Measurements from ENCODE around the gene ACTN3. TPM values are rescaled to one million over a fixed set of nuclear protein-coding genes. Genes with fewer than 3 reads are reported as not detected.

ACTN3 gene
- total and polyA plus RNA-seq, 5 experiments from 2014 or later = 0.08 to 0.27 TPM; not detected in 3

DNA sequence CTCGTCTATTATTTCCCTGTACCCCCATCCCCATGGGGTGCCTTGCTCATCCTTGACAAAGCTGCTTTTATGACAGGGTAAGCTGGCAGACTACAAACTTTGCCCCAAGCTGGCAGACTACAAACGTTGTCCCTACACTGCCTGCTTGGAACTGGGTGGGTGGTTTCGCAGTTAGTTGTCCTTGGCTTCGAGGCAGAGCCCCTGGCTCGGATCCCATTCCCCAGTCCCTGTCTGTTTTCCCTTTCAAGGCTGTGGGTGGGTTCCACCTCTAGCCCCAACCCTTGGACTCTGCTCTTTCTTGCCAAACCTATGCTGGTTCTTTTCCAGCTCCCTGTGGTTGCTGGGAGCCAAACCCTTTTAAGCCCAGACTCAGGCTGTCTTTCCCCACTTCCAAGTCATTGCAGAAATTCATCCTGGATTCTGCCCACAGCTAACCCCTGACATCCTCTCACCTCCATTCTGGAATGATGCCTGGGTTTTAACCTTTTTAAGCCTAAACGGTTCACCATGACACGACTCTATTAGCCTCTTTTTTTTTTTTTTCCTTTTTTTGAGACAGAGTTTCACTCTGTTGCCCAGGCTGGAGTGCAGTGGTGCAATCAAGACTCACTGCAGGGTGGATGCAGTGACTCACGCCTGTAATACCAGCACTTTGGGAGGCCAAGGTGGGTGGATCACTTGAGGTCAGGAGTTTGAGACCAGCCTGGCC, 60.6 kb downstream of the ACTN3 start:
- Mint-ChIP-seq H3K27me3 (no peaks in the 10 kb centered on the region), H3K9me3 (no peaks in the 10 kb centered on the region), H3K27ac (peak overlapping the region in 1 of 10 donors; percentile 71), H3K4me1 (peaks cover 1 to 28% (median 9%) of the 10 kb centered on the region in 4 donors), H3K36me3 (peaks cover 0 to 35% (median 0%) of the 10 kb centered on the region in 3 donors), H3K4me3 (no peak overlapping the region)
- POLR2A ChIA-PET = interaction anchor here (0.7 to 2.9 kb wide), 3 partner anchors 10 to 1899 kb away, joined by 3 to 11 read pairs (median 5); partner anchors contain the start of gene RBM14
- DNase-seq (no peak), ATAC-seq (no peak)

DNA sequence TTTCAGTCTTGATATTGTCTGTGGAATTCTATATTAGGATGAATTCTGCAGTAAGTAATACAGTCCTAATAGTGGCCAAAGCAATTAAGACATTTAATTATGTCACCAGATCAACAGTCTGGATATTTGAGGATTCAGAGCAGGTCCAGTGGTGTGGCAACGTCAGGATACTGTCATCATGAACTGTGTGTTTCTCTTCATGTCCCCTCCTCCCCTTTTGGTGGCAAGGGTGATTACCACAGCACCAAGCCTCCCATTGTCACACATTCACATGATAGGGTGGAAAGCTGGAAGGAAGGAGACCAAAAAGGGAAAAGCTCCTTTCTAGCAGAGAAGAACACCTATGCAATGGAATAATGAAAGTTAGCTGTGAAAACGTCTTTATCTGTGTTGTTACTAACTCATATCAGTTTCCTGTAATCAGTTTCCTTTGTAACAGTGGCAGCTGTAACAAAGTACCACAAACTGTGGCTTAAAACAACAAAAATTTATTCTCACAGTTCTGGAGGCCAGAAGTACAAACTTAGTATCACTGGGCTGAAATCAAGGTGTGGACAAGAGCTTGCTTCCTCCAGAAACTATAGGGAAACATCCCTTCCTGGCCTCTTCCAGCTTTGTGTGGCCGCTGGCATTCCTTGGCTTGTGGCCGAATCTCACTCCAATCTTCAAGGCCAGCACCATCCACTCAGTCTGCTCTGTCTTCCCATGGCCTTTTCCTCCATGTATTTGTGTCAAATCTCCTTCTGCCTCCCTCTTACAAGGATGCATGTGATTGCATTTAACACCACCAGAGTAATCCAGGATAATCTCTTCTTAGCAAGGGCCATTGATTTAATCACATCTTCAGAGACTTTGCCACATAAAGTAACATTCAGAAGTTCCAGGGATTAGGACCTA, 63.3 kb downstream of the ACTN3 start:
- Mint-ChIP-seq H3K4me1 (peaks cover 1 to 31% (median 9%) of the 10 kb centered on the region in 4 donors), H3K4me3 (no peak overlapping the region), H3K9me3 (no peaks in the 10 kb centered on the region), H3K36me3 (peaks cover 0 to 20% (median 0%) of the 10 kb centered on the region in 3 donors), H3K27me3 (no peaks in the 10 kb centered on the region), H3K27ac (peak overlapping the region in 7 of 10 donors; percentile 5 to 61 (median 51))
- POLR2A ChIA-PET = interaction anchor here (0.6 kb wide), 1 partner anchor 484 kb away, joined by 3 read pairs; no protein-coding TSS in a partner anchor
- DNase-seq (no peak), ATAC-seq (no peak)

DNA sequence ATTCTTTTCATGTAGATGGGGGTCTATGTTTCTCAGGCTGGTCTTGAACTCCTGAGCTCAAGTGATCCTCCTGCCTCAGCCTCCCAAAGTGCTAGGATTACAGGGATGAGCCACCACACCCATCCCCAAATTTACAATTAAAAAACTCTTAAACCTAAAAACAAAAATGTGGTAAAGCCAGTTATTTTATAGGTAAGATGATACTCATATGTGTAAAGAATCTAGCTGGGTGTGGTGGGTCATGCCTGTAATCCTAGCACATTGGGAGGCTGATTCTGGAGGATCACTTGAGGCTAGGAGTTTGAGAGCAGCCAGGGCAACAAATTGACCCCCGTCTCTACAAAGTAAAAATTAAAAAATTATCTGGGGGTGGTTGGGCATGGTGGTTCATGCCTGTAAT, 65.8 kb downstream of the ACTN3 start:
- POLR2A ChIA-PET = interaction anchor here (1.4 to 1.9 kb wide), 2 partner anchors 16 to 26 kb away, joined by 4 to 5 read pairs; partner anchors contain the start of gene RBM4
- Mint-ChIP-seq H3K9me3 (no peaks in the 10 kb centered on the region), H3K27ac (peak overlapping the region in 2 of 10 donors; percentile 38 to 66), H3K4me3 (no peak overlapping the region), H3K4me1 (peaks cover 8 to 43% (median 24%) of the 10 kb centered on the region in 4 donors), H3K36me3 (peaks cover 0 to 13% (median 5%) of the 10 kb centered on the region in 3 donors), H3K27me3 (peaks cover 0 to 5% (median 0%) of the 10 kb centered on the region in 5 donors)
- no peak for ATAC-seq
- no peak for DNase-seq

Other genes starting within 250 kb of the ACTN3 start
- 10 to 100 TPM; 37.0 to 41.3 TPM for gene CD248, start 229.9 kb upstream of the ACTN3 start, total RNA-seq
- 100 to 1,000 TPM in 2 of 3 donors, 10 to 100 TPM in 1; 43.8 to 128 (median 114) TPM for gene CD248, start 229.9 kb upstream of the ACTN3 start, polyA plus RNA-seq
- 1 to 10 TPM; 7.6 to 8.0 TPM for gene RIN1, start 210.5 kb upstream of the ACTN3 start, total RNA-seq
- 1 to 10 TPM; 2.7 to 6.5 (median 3.7) TPM for gene RIN1, start 210.5 kb upstream of the ACTN3 start, polyA plus RNA-seq
- 10 to 100 TPM; 47.6 to 48.8 TPM for gene BRMS1, start 201.8 kb upstream of the ACTN3 start, total RNA-seq
- gene BRMS1, start 201.8 kb upstream of the ACTN3 start, polyA plus RNA-seq = 10 to 100 TPM; 61.7 to 65.8 (median 63.6) TPM
- gene B4GAT1, start 199.3 kb upstream of the ACTN3 start, total RNA-seq = 1 to 10 TPM; 7.2 to 7.5 TPM
- 10 to 100 TPM in 1 of 3 donors, 1 to 10 TPM in 2; 7.1 to 12.1 (median 8.5) TPM for gene B4GAT1, start 199.3 kb upstream of the ACTN3 start, polyA plus RNA-seq
- 10 to 100 TPM; 12.9 to 13.9 TPM for gene SLC29A2, start 175.1 kb upstream of the ACTN3 start, total RNA-seq
- gene SLC29A2, start 175.1 kb upstream of the ACTN3 start, polyA plus RNA-seq = 1 to 10 TPM; 1.4 to 3.9 (median 2.3) TPM
- gene NPAS4, start 125.9 kb upstream of the ACTN3 start, total RNA-seq = not detected
- gene NPAS4, start 125.9 kb upstream of the ACTN3 start, polyA plus RNA-seq = not detected
- 10 to 100 TPM; 24.8 to 24.9 TPM for gene MRPL11, start 108.1 kb upstream of the ACTN3 start, total RNA-seq
- gene MRPL11, start 108.1 kb upstream of the ACTN3 start, polyA plus RNA-seq = 10 to 100 TPM; 86.9 to 98.2 (median 87.9) TPM
- 10 to 100 TPM; 15.0 to 16.3 TPM for gene PELI3, start 80.0 kb upstream of the ACTN3 start, total RNA-seq
- 1 to 10 TPM; 2.7 to 4.1 (median 3.4) TPM for gene PELI3, start 80.0 kb upstream of the ACTN3 start, polyA plus RNA-seq
- 10 to 100 TPM; 20.0 to 23.7 TPM for gene DPP3, start 66.5 kb upstream of the ACTN3 start, total RNA-seq
- gene DPP3, start 66.5 kb upstream of the ACTN3 start, polyA plus RNA-seq = 10 to 100 TPM; 20.0 to 25.4 (median 20.5) TPM
- gene BBS1, start 36.3 kb upstream of the ACTN3 start, total RNA-seq = 10 to 100 TPM; 31.7 to 32.8 TPM
- 10 to 100 TPM in 2 of 3 donors, 1 to 10 TPM in 1; 9.4 to 11.9 (median 11.2) TPM for gene BBS1, start 36.3 kb upstream of the ACTN3 start, polyA plus RNA-seq
- gene ZDHHC24, start 855 bp upstream of the ACTN3 start, total RNA-seq = 10 to 100 TPM; 26.3 to 29.3 TPM
- 10 to 100 TPM in 2 of 3 donors, 1 to 10 TPM in 1; 9.6 to 14.1 (median 10.5) TPM for gene ZDHHC24, start 855 bp upstream of the ACTN3 start, polyA plus RNA-seq
- gene CTSF, start 21.7 kb downstream of the ACTN3 start, total RNA-seq = 10 to 100 TPM; 53.9 to 58.4 TPM
- 10 to 100 TPM; 25.1 to 40.9 (median 25.4) TPM for gene CTSF, start 21.7 kb downstream of the ACTN3 start, polyA plus RNA-seq
- gene CCDC87, start 46.2 kb downstream of the ACTN3 start, total RNA-seq = under 1 TPM in 1 of 2 experiments, not detected in 1; 0.16 TPM
- not detected for gene CCDC87, start 46.2 kb downstream of the ACTN3 start, polyA plus RNA-seq
- 10 to 100 TPM; 57.2 to 59.1 TPM for gene CCS, start 46.3 kb downstream of the ACTN3 start, total RNA-seq
- 10 to 100 TPM; 39.2 to 53.4 (median 46.6) TPM for gene CCS, start 46.3 kb downstream of the ACTN3 start, polyA plus RNA-seq
- 100 to 1,000 TPM; 182 to 194 TPM for gene RBM14, start 69.7 kb downstream of the ACTN3 start, total RNA-seq
- 10 to 100 TPM; 70.2 to 91.8 (median 83.3) TPM for gene RBM14, start 69.7 kb downstream of the ACTN3 start, polyA plus RNA-seq
- gene RBM4, start 91.8 kb downstream of the ACTN3 start, total RNA-seq = 100 to 1,000 TPM; 213 to 232 TPM
- 100 to 1,000 TPM; 250 to 283 (median 262) TPM for gene RBM4, start 91.8 kb downstream of the ACTN3 start, polyA plus RNA-seq
- gene RBM4B, start 131.0 kb downstream of the ACTN3 start, total RNA-seq = 10 to 100 TPM; 25.1 to 26.0 TPM
- gene RBM4B, start 131.0 kb downstream of the ACTN3 start, polyA plus RNA-seq = 10 to 100 TPM in 2 of 3 donors, 1 to 10 TPM in 1; 7.7 to 12.3 (median 10.8) TPM
- under 1 TPM; 0.47 to 0.62 TPM for gene SPTBN2, start 182.3 kb downstream of the ACTN3 start, total RNA-seq
- gene SPTBN2, start 182.3 kb downstream of the ACTN3 start, polyA plus RNA-seq = under 1 TPM in 1 of 3 donors, not detected in 2; 0.04 TPM

Measured in naive thymus-derived CD8-positive, alpha-beta T cell (primary cell).